Sigmoid colon (tissue), 7 donors: Measurements from ENCODE around the gene DCTPP1. TPM values are rescaled to one million over a fixed set of nuclear protein-coding genes. Genes with fewer than 3 reads are reported as not detected.

Experiments used
- DNase-seq: peaks from one replicate; pipeline ENCODE4 v3.0.0-alpha.2; 2019
- H3K27ac ChIP-seq, 4 donors: fragments of 200-600 bp; sonication (generic); one replicate each; pipeline ENCODE4 v1.5.1; 2016 to 2019; ENCODE audit warnings: mild to moderate bottlenecking in 1 of 4
- H3K27me3 ChIP-seq, 3 donors: fragments of 200-600 bp; sonication (generic); one replicate each; pipeline ENCODE4 v1.5.1; 2019; ENCODE audit warnings: mild to moderate bottlenecking in 1 of 3
- H3K36me3 ChIP-seq, 4 donors: fragments of 200-600 bp; sonication (generic); one replicate each; pipeline ENCODE4 v1.5.1; 2016 to 2019
- H3K4me1 ChIP-seq, 4 donors: fragments of 200-600 bp; sonication (generic); one replicate each; pipeline ENCODE4 v1.5.1; 2017 to 2019
- H3K4me3 ChIP-seq, 4 donors: fragments of 200-600 bp; sonication (generic); one replicate each; pipeline ENCODE4 v1.5.1; 2017 to 2019; ENCODE audit warnings: mild to moderate bottlenecking in 2 of 4, moderate library complexity in 1 of 4
- H3K9me3 ChIP-seq, 4 donors: fragments of 200-600 bp in 3 of 4; sonication (generic) in 3 of 4; one replicate each; pipeline versions ENCODE4 v1.5.1 to v1.6.1; 2013 to 2019
- CTCF ChIP-seq, 4 experiments: fragments of 450-650 bp in 3 of 4; fragments of 200-600 bp in 1 of 4; IDR thresholded peaks; one replicate each; pipeline ENCODE4 v1.5.1; 2016 to 2019; ENCODE audit warnings: antibody characterized with exemption in 4 of 4, mild to moderate bottlenecking in 3 of 4, moderate library complexity in 2 of 4
- EP300 ChIP-seq, 4 donors: sonication (generic); formaldehyde crosslinking; IDR thresholded peaks; one replicate each; pipeline ENCODE4 v1.6.1; 2017; ENCODE audit warnings: antibody characterized with exemption in 4 of 4
- POLR2A ChIP-seq, 2 donors: fragments of 450-650 bp; IDR thresholded peaks; one replicate each; pipeline ENCODE4 v1.6.1; 2016; ENCODE audit warnings: antibody characterized with exemption in 2 of 2, mild to moderate bottlenecking in 2 of 2, moderate library complexity in 2 of 2
- POLR2AphosphoS5 ChIP-seq, 4 donors: sonication (generic); formaldehyde crosslinking; IDR thresholded peaks; one replicate each; pipeline ENCODE4 v1.6.1; 2017; ENCODE audit warnings: antibody characterized with exemption in 4 of 4
- WGBS, 2 donors: extraction: QIAGEN DNeasy Blood & Tissue Kit; methylation state at CpG; one replicate each; pipeline ENCODE4 v1.1.7; 2013; 5-methylcytosine and 5-hydroxymethylcytosine counted together
- intact Hi-C: fragments of 100-400 bp; cut with DNase I; formaldehyde crosslinking; loops from one replicate; pipeline ENCODE4 v1.15.1; 2023
- polyA plus RNA-seq, 3 donors: library from polyadenylated mRNA; stranded (reverse); fragments of 200-250 nt; gene quantifications; one replicate each; pipeline ENCODE4 v1.2.3, GENCODE V29; 2013
- total RNA-seq, 4 donors: library from RNA; depleted of rRNA; stranded (reverse); fragments of >200 nt; gene quantifications; one replicate each; pipeline ENCODE4 v1.1.0, GENCODE V29; 2016
- donor health status: healthy with polysubstance abuse.
- donor health status: Bipolar disorder and iron deficiency.
- donor health status: healthy.

DCTPP1 gene
- total and polyA plus RNA-seq, 7 donors = 10.5 to 175 (median 19.9) TPM

- peak overlapping the region; percentile 85 to 91 (median 86) for H3K27ac ChIP-seq
- TF ChIP-seq EP300 (IDR thresholded peaks at IDR 0.05) = no peak
- WGBS, 2 donors = 7 to 19% methylated on average over 13 of the region's 13 CpGs
- no peak for DNase-seq
- peaks cover 10 to 19% (median 12%) of the 10 kb centered on the region in 4 donors for H3K36me3 ChIP-seq
- intact Hi-C loops = loop anchor here (2.0 kb wide), 1 partner anchor 17 kb away; no protein-coding TSS in a partner anchor
- no peaks in the 10 kb centered on the region for H3K9me3 ChIP-seq
- H3K27me3 ChIP-seq = no peaks in the 10 kb centered on the region
- H3K4me1 ChIP-seq = peaks cover 0 to 49% (median 45%) of the 10 kb centered on the region in 4 donors
- H3K4me3 ChIP-seq = peak overlapping the region; percentile 73 to 95 (median 84)
Measured at GRCh38 chr16:30395992-30396585, 33.7 kb downstream of the DCTPP1 start.

DNA sequence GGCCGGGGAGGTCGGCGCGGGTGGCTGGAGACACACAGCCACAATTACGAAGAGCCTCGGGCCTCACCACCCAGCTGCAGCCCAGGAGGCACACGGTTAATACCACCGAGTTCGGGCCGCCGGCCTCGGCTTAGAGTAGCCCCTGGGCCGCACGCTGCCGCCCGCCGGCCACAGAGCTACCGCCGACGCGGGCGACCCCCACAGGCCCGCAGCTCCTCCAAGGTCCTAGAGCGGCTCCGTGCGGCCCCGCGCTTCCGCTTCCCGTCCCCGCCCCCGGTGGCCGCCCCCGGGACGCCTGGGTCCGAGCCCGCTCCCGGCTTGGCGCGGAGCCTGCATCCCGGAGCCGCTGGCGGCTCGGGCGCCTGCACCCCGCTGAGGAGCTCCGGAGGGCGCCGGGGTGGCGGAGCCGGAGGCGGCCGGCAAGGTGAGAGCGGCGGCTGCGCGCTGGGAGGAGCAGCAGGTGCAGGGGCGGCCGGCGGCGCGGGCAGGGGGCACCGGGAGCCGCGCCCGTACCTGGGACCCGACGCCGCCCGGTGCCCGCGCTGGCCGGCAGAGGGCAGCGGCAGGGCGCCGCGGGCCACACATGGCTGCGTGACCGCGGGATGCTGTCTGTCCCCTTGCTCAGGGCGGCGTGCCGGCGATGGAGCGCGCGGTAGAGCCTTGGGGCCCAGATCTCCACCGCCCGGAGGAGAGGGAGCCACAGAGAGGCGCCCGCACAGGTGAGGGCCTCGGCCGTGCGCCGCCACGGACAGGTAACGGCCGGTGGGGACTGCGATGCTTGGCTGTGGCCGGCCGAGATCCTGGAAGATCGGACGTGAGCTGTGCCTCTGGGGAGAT lies 34.5 kb downstream of the DCTPP1 start, which contains the start of gene ZNF48:
TSS of gene ZNF48 (plus strand) at position 266 of the 837 bp plus-strand sequence. CDS start at position 641, 375 bp downstream.
- no peaks in the 10 kb centered on the region for H3K9me3 ChIP-seq
- peak; percentile 94 for DNase-seq
- peaks cover 0 to 45% (median 43%) of the 10 kb centered on the region in 4 donors for H3K4me1 ChIP-seq
- peaks cover 10 to 19% (median 12%) of the 10 kb centered on the region in 4 donors for H3K36me3 ChIP-seq
- intact Hi-C loops = loop anchor here (2.0 kb wide), 1 partner anchor 17 kb away; no protein-coding TSS in a partner anchor
- WGBS, 2 donors = 0 to 1% methylated on average over 103 of the region's 103 CpGs
- H3K4me3 ChIP-seq = peak within 1 kb of the TSS; percentile 73 to 95 (median 84)
- H3K27me3 ChIP-seq = no peaks in the 10 kb centered on the region
- peak within 1 kb of the TSS; percentile 85 to 91 (median 86) for H3K27ac ChIP-seq
- TF ChIP-seq EP300 (IDR thresholded peaks at IDR 0.05) (no peak), CTCF (IDR thresholded peaks at IDR 0.05) (peak in 1 of 4 experiments; percentile 23), POLR2AphosphoS5 (IDR thresholded peaks at IDR 0.05) (peak in 3 of 4 donors; percentile 51 to 65 (median 52))

GRCh38 chr16:30394592-30395154 lies 35.2 kb downstream of the DCTPP1 start:
- WGBS, 2 donors = 16 to 26% methylated on average over 31 of the region's 31 CpGs
- Histone ChIP-seq H3K4me1 (peaks cover 0 to 40% (median 39%) of the 10 kb centered on the region in 4 donors), H3K9me3 (no peaks in the 10 kb centered on the region), H3K36me3 (peaks cover 10 to 19% (median 12%) of the 10 kb centered on the region in 4 donors), H3K27me3 (no peaks in the 10 kb centered on the region), H3K27ac (peak overlapping the region; percentile 85 to 91 (median 86)), H3K4me3 (peak overlapping the region; percentile 73 to 95 (median 84))
- intact Hi-C loops = loop anchor here (2.0 kb wide), 1 partner anchor 16 kb away; no protein-coding TSS in a partner anchor
- TF ChIP-seq CTCF (IDR thresholded peaks at IDR 0.05) (no peak), EP300 (IDR thresholded peaks at IDR 0.05) (no peak), POLR2AphosphoS5 (IDR thresholded peaks at IDR 0.05) (no peak), POLR2A (IDR thresholded peaks at IDR 0.05) (no peak)
- no peak for DNase-seq

DNA sequence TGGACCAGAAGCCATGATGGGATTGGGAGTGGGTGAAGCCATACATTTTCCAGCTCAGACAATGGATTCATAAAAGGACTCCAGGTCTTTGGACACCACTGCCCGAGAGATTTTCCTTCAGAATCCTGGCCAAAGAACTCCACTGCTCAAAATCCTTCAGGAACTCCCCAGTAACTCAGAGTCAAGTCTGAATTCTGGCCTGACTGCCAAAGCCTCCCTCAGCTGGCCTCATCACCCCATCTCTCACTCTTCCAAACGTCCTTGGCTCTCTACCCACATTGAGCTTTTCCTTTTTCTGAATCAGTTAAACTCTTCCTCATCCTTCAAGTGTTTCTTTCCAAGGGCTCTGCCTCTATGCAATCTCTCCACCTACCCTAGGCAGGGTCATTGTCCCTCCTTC lies 46.3 kb downstream of the DCTPP1 start:
- no peaks in the 10 kb centered on the region for H3K9me3 ChIP-seq
- H3K4me1 ChIP-seq = peaks cover 0 to 11% (median 9%) of the 10 kb centered on the region in 4 donors
- H3K36me3 ChIP-seq = no peaks in the 10 kb centered on the region
- no peak for TF ChIP-seq CTCF (IDR thresholded peaks at IDR 0.05)
- no peak for TF ChIP-seq POLR2AphosphoS5 (IDR thresholded peaks at IDR 0.05)
- no peak for TF ChIP-seq EP300 (IDR thresholded peaks at IDR 0.05)
- no peak for TF ChIP-seq POLR2A (IDR thresholded peaks at IDR 0.05)
- no peak overlapping the region for H3K4me3 ChIP-seq
- H3K27ac ChIP-seq = no peak overlapping the region
- intact Hi-C loops = no loop called here
- WGBS, 2 donors = 49 to 56% methylated on average over 2 of the region's 2 CpGs
- no peaks in the 10 kb centered on the region for H3K27me3 ChIP-seq
- DNase-seq = no peak
